Loucy (cell line): Measurements from ENCODE around the gene ASB14.

Experiments
- EZH2phosphoT487 ChIP-seq: fragments of 200-600 bp; IDR thresholded peaks from 2 replicates; pipeline ENCODE4 v1.6.1; 2018; ENCODE audit warnings: antibody characterized with exemption, mild to moderate bottlenecking, moderate library complexity, borderline replicate concordance
- TF ChIP-seq, protein P1 (sequence below): fragments of 200-600 bp; sonication (generic); conservative IDR thresholded peaks from 2 replicates; pipeline ENCODE4 v1.5.1; 2014; ENCODE audit warnings: mild to moderate bottlenecking, antibody characterized with exemption, low read length

DNA sequence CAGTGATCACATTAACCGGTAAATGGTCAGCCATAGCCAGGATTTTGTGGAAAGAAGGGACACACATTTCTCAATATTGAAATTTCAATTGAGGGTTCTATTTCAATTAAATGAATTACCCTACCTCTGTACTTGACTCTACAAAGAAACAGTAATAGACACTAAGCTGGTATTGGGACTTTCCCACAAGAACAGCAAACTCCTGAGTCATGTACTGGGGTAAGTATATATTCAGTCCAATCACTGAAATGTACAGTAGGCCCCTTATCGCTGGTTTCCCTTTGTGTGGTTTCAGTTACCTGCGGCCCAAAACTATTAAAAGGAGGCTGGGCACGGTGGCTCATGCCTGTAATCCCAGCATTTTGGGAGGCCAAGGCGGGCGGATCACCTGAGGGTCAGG lies 17.6 kb downstream of the ASB14 start:
- TF ChIP-seq, protein P1, sequence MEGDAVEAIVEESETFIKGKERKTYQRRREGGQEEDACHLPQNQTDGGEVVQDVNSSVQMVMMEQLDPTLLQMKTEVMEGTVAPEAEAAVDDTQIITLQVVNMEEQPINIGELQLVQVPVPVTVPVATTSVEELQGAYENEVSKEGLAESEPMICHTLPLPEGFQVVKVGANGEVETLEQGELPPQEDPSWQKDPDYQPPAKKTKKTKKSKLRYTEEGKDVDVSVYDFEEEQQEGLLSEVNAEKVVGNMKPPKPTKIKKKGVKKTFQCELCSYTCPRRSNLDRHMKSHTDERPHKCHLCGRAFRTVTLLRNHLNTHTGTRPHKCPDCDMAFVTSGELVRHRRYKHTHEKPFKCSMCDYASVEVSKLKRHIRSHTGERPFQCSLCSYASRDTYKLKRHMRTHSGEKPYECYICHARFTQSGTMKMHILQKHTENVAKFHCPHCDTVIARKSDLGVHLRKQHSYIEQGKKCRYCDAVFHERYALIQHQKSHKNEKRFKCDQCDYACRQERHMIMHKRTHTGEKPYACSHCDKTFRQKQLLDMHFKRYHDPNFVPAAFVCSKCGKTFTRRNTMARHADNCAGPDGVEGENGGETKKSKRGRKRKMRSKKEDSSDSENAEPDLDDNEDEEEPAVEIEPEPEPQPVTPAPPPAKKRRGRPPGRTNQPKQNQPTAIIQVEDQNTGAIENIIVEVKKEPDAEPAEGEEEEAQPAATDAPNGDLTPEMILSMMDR = no peak
- TF ChIP-seq EZH2phosphoT487 = no peak
